Measurements from ENCODE around the gene ZNF878. TPM values are rescaled to one million over a fixed set of nuclear protein-coding genes. Genes with fewer than 3 reads are reported as not detected.
A peak's percentile ranks its signal among the peaks of the same experiment; 100 is the strongest.

Gene ZNF878
- total RNA-seq, 1 experiment from 2014 or later = 2.1 TPM

DNA sequence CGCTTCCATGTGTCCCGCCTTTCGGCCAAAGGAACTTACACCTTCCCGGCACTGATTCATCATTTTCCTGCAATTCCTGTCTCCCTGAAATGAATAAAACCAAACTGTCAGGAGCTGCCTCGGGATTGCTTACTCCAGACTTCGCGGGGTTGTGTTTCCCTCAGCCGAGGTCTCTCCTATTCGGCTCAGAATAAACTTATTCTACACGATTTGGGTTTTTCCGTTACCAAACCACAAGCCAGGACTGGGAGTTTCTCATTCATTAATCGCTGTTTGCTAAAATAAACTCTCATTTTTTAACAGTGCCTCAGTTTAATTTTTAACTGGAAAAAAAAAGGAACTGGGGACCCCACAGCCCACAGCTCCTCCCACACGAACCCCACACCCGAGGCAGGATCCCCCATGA lies 667 bp downstream of the ZNF878 start:
- ChIA-PET CTCF (interaction anchor here (0.6 to 1.4 kb wide), 3 partner anchors 13 to 254 kb away, joined by 4 to 12 read pairs (median 12); partner anchors contain the start of genes ZNF491 and ZNF844), POLR2A (interaction anchor here (0.7 kb wide), 1 partner anchor 50 kb away, joined by 3 read pairs; no protein-coding TSS in a partner anchor)
- Histone ChIP-seq H3K9me3 (ENCODE audit: control insufficient read depth, insufficient read depth, low read depth, low read length) (peaks cover 4% of the 10 kb centered on the region; the same call in 1 of the 2 replicates), H3K27ac (ENCODE audit: low read length) (peak overlapping the region; percentile 78), H3K36me3 (ENCODE audit: control insufficient read depth, insufficient read depth, low read length) (no peaks in the 10 kb centered on the region), H3K4me1 (ENCODE audit: control insufficient read depth, insufficient read depth, low read length) (peaks cover 3% of the 10 kb centered on the region; the same call in 1 of the 2 replicates), H3K4me3 (ENCODE audit: low read depth in 2 of 2, low read length in 2 of 2) (peak overlapping the region; percentile 70 to 83), H3K27me3 (ENCODE audit: control insufficient read depth, insufficient read depth, low read length) (no peaks in the 10 kb centered on the region)
- ATAC-seq = peak; percentile 18
- no peak for TF ChIP-seq POLR2AphosphoS5 (IDR thresholded peaks at IDR 0.05; ENCODE audit: low read depth, low read length)
- TF ChIP-seq, protein P1, sequence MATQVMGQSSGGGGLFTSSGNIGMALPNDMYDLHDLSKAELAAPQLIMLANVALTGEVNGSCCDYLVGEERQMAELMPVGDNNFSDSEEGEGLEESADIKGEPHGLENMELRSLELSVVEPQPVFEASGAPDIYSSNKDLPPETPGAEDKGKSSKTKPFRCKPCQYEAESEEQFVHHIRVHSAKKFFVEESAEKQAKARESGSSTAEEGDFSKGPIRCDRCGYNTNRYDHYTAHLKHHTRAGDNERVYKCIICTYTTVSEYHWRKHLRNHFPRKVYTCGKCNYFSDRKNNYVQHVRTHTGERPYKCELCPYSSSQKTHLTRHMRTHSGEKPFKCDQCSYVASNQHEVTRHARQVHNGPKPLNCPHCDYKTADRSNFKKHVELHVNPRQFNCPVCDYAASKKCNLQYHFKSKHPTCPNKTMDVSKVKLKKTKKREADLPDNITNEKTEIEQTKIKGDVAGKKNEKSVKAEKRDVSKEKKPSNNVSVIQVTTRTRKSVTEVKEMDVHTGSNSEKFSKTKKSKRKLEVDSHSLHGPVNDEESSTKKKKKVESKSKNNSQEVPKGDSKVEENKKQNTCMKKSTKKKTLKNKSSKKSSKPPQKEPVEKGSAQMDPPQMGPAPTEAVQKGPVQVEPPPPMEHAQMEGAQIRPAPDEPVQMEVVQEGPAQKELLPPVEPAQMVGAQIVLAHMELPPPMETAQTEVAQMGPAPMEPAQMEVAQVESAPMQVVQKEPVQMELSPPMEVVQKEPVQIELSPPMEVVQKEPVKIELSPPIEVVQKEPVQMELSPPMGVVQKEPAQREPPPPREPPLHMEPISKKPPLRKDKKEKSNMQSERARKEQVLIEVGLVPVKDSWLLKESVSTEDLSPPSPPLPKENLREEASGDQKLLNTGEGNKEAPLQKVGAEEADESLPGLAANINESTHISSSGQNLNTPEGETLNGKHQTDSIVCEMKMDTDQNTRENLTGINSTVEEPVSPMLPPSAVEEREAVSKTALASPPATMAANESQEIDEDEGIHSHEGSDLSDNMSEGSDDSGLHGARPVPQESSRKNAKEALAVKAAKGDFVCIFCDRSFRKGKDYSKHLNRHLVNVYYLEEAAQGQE (IDR thresholded peaks at IDR 0.05; ENCODE audit: insufficient read depth in 1 of 2, low read depth in 2 of 2, low read length in 1 of 2) = no peak
- TF ChIP-seq SIN3A (IDR thresholded peaks at IDR 0.05; ENCODE audit: borderline replicate concordance, insufficient read depth, low read depth, low read length) = no peak
- no peak for TF ChIP-seq TCF7L2 (IDR thresholded peaks at IDR 0.05; ENCODE audit: low read depth, low read length)
- TF ChIP-seq, protein P2, sequence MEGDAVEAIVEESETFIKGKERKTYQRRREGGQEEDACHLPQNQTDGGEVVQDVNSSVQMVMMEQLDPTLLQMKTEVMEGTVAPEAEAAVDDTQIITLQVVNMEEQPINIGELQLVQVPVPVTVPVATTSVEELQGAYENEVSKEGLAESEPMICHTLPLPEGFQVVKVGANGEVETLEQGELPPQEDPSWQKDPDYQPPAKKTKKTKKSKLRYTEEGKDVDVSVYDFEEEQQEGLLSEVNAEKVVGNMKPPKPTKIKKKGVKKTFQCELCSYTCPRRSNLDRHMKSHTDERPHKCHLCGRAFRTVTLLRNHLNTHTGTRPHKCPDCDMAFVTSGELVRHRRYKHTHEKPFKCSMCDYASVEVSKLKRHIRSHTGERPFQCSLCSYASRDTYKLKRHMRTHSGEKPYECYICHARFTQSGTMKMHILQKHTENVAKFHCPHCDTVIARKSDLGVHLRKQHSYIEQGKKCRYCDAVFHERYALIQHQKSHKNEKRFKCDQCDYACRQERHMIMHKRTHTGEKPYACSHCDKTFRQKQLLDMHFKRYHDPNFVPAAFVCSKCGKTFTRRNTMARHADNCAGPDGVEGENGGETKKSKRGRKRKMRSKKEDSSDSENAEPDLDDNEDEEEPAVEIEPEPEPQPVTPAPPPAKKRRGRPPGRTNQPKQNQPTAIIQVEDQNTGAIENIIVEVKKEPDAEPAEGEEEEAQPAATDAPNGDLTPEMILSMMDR (IDR thresholded peaks at IDR 0.05) = no peak
- no peak for DNase-seq (ENCODE audit: low read depth, low spot score)
- in situ Hi-C loops (cut with HindIII; ENCODE audit: low pct_unique_long_range_greater_than_20kb, low sequenced_read_pairs) (no loop called here), intact Hi-C loops (cut with micrococcal nuclease; ENCODE audit: unreplicated experiment) (no loop called here)
- no TSS peak for BruUV-seq (replicated peaks)

DNA sequence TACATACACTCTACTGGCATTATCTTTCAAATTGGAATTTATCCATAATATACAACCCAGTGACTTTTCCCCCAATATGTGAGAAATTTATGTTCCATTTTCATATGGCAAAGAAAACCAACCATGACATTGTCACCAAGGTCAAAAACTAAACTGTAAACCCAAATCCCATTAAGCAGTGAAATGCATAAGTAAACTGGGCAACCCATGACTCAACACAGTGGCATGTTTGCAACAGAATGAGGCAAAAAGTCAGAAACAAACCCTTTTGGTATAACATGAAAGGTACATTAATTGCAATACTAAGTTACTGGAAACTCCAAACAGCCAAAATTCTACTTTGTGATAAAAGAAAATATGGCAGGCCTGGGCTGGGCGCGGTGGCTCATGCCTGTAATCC lies 4.9 kb downstream of the ZNF878 start:
- DNase-seq (ENCODE audit: low read depth, low spot score) (no peak), ATAC-seq (no peak)
- Histone ChIP-seq H3K27me3 (ENCODE audit: control insufficient read depth, insufficient read depth, low read length) (no peaks in the 10 kb centered on the region), H3K4me3 (ENCODE audit: low read depth in 2 of 2, low read length in 2 of 2) (no peak overlapping the region), H3K9me3 (ENCODE audit: control insufficient read depth, insufficient read depth, low read depth, low read length) (peaks cover 27% of the 10 kb centered on the region), H3K4me1 (ENCODE audit: control insufficient read depth, insufficient read depth, low read length) (no peaks in the 10 kb centered on the region), H3K27ac (ENCODE audit: low read length) (no peak overlapping the region), H3K36me3 (ENCODE audit: control insufficient read depth, insufficient read depth, low read length) (no peaks in the 10 kb centered on the region)
- no peak for TF ChIP-seq SIN3A (IDR thresholded peaks at IDR 0.05; ENCODE audit: borderline replicate concordance, insufficient read depth, low read depth, low read length)
- TF ChIP-seq, protein P1 (IDR thresholded peaks at IDR 0.05; ENCODE audit: insufficient read depth in 1 of 2, low read depth in 2 of 2, low read length in 1 of 2) = no peak
- no peak for TF ChIP-seq POLR2AphosphoS5 (IDR thresholded peaks at IDR 0.05; ENCODE audit: low read depth, low read length)
- TF ChIP-seq TCF7L2 (IDR thresholded peaks at IDR 0.05; ENCODE audit: low read depth, low read length) = no peak
- TF ChIP-seq, protein P2 (IDR thresholded peaks at IDR 0.05) = no peak
- ChIA-PET POLR2A (interaction anchor here (0.7 kb wide), 1 partner anchor 332 kb away, joined by 4 read pairs; no protein-coding TSS in a partner anchor), CTCF (no interaction called here)
- no TSS peak for BruUV-seq (replicated peaks)
- in situ Hi-C loops (cut with HindIII; ENCODE audit: low pct_unique_long_range_greater_than_20kb, low sequenced_read_pairs) (no loop called here), intact Hi-C loops (cut with micrococcal nuclease; ENCODE audit: unreplicated experiment) (no loop called here)
